Bronchial epithelial cell (primary cell): Measurements from ENCODE around the gene FARSA. TPM values are rescaled to one million over a fixed set of nuclear protein-coding genes. Genes with fewer than 3 reads are reported as not detected.

ENCODE experiments used
- total RNA-seq: library from RNA; depleted of rRNA; stranded (reverse); fragments of >200 nt; gene quantifications from 2 replicates; pipeline ENCODE4 v1.2.1, GENCODE V29; 2014

FARSA gene
- total RNA-seq, 1 donor from 2014 or later, result 55.5 TPM

Other genes with a start within 250 kb of the FARSA start
- gene GNG14, start 245.7 kb downstream of the FARSA start, total RNA-seq, result not detected in 2 replicates
- 5.4 and 6.1 TPM in 2 replicates for gene FBXW9, start 237.1 kb downstream of the FARSA start, total RNA-seq
- 16.8 and 28.0 TPM in 2 replicates for gene TNPO2, start 209.8 kb downstream of the FARSA start, total RNA-seq
- 177 and 201 TPM in 2 replicates for gene TRIR, start 199.0 kb downstream of the FARSA start, total RNA-seq
- 104 and 107 TPM in 2 replicates for gene GET3, start 196.2 kb downstream of the FARSA start, total RNA-seq
- not detected in 2 replicates for gene BEST2, start 181.9 kb downstream of the FARSA start, total RNA-seq
- gene HOOK2, start 158.2 kb downstream of the FARSA start, total RNA-seq, result 52.5 and 58.7 TPM in 2 replicates
- gene JUNB, start 142.2 kb downstream of the FARSA start, total RNA-seq, result 158 and 179 TPM in 2 replicates
- gene PRDX2, start 131.9 kb downstream of the FARSA start, total RNA-seq, result 148 and 157 TPM in 2 replicates
- not detected in 2 replicates for gene THSD8, start 131.6 kb downstream of the FARSA start, total RNA-seq
- 11.1 and 12.9 TPM in 2 replicates for gene RNASEH2A, start 127.1 kb downstream of the FARSA start, total RNA-seq
- not detected in 2 replicates for gene RTBDN, start 99.1 kb downstream of the FARSA start, total RNA-seq
- gene MAST1, start 95.2 kb downstream of the FARSA start, total RNA-seq, result 0.26 and 0.38 TPM in 2 replicates
- gene DNASE2, start 52.3 kb downstream of the FARSA start, total RNA-seq, result 27.9 and 35.2 TPM in 2 replicates
- gene KLF1, start 46.5 kb downstream of the FARSA start, total RNA-seq, result not detected in 2 replicates
- gene GCDH, start 42.6 kb downstream of the FARSA start, total RNA-seq, result 17.9 and 38.2 TPM in 2 replicates
- not detected in 2 replicates for gene SYCE2, start 14.4 kb downstream of the FARSA start, total RNA-seq
- gene CALR, start 4.9 kb upstream of the FARSA start, total RNA-seq, result 1,002 and 1,570 TPM in 2 replicates
- gene RAD23A, start 12.2 kb upstream of the FARSA start, total RNA-seq, result 91.1 and 120 TPM in 2 replicates
- gene GADD45GIP1, start 23.5 kb upstream of the FARSA start, total RNA-seq, result 27.1 and 36.0 TPM in 2 replicates
- gene DAND5, start 35.9 kb upstream of the FARSA start, total RNA-seq, result not detected in 2 replicates
- gene NFIX, start 61.8 kb upstream of the FARSA start, total RNA-seq, result 5.4 and 5.8 TPM in 2 replicates
- 0.51 and 1.3 TPM in 2 replicates for gene LYL1, start 169.1 kb upstream of the FARSA start, total RNA-seq
- gene TRMT1, start 183.0 kb upstream of the FARSA start, total RNA-seq, result 28.0 and 40.5 TPM in 2 replicates
- gene NACC1, start 184.6 kb upstream of the FARSA start, total RNA-seq, result 20.3 and 46.6 TPM in 2 replicates
- gene STX10, start 216.7 kb upstream of the FARSA start, total RNA-seq, result 68.4 and 75.3 TPM in 2 replicates
- gene IER2, start 216.7 kb upstream of the FARSA start, total RNA-seq, result 32.1 and 35.2 TPM in 2 replicates